Gastroesophageal sphincter (tissue), 3 donors: Measurements from ENCODE around the gene ZEB2.

ENCODE experiments used
- CTCF ChIP-seq, 4 experiments: fragments of 200-600 bp in 2 of 4; fragments of 450-650 bp in 2 of 4; sonication (generic) in 1 of 4; IDR thresholded peaks; one replicate each; pipeline ENCODE4 v1.5.1; 2017 to 2019; ENCODE audit warnings: antibody characterized with exemption in 4 of 4, mild to moderate bottlenecking in 2 of 4, moderate library complexity in 2 of 4
- EP300 ChIP-seq: sonication (generic); formaldehyde crosslinking; IDR thresholded peaks from one replicate; pipeline ENCODE4 v1.6.1; 2017; ENCODE audit warnings: antibody characterized with exemption, mild to moderate bottlenecking
- POLR2A ChIP-seq, 2 donors: fragments of 450-650 bp; IDR thresholded peaks; one replicate each; pipeline ENCODE4 v1.6.1; 2017; ENCODE audit warnings: antibody characterized with exemption in 2 of 2, mild to moderate bottlenecking in 2 of 2, moderate library complexity in 1 of 2
- POLR2AphosphoS5 ChIP-seq: sonication (generic); formaldehyde crosslinking; IDR thresholded peaks from one replicate; pipeline ENCODE4 v1.6.1; 2017; ENCODE audit warnings: antibody characterized with exemption

- no peak for TF ChIP-seq CTCF (IDR thresholded peaks at IDR 0.05)
- TF ChIP-seq POLR2A (IDR thresholded peaks at IDR 0.05), result no peak
- TF ChIP-seq POLR2AphosphoS5, result no peak
- TF ChIP-seq EP300, result no peak
Measured at GRCh38 chr2:144518748-144519596, 947 bp downstream of the ZEB2 start.
